ENCODE results near the gene SH2D6.
"Not testable (repeated sequence)": the region's sequence is repeated elsewhere in the genome, so short reads cannot be mapped to it uniquely, and the experiment has no call there.

Gene SH2D6

GRCh38 chr2:85472261-85472660, 53.7 kb downstream of the SH2D6 start:
- DNase-seq, result no peak

GRCh38 chr2:85475799-85476490, 57.4 kb downstream of the SH2D6 start:
- no peak for DNase-seq

- DNase-seq, result no peak
Measured at GRCh38 chr2:85476624-85477023, 58.1 kb downstream of the SH2D6 start.

GRCh38 chr2:85477884-85478283, 59.4 kb downstream of the SH2D6 start:
- DNase-seq, result no peak

GRCh38 chr2:85481818-85482777, 63.6 kb downstream of the SH2D6 start:
- no peak for DNase-seq

- DNase-seq, result not testable (repeated sequence)
Measured at GRCh38 chr2:85484615-85485014, 66.1 kb downstream of the SH2D6 start.

- no peak for DNase-seq
Measured at GRCh38 chr2:85485815-85486214, 67.3 kb downstream of the SH2D6 start.
